ENCODE results near the gene CCDC122.

The CCDC122 gene

DNA sequence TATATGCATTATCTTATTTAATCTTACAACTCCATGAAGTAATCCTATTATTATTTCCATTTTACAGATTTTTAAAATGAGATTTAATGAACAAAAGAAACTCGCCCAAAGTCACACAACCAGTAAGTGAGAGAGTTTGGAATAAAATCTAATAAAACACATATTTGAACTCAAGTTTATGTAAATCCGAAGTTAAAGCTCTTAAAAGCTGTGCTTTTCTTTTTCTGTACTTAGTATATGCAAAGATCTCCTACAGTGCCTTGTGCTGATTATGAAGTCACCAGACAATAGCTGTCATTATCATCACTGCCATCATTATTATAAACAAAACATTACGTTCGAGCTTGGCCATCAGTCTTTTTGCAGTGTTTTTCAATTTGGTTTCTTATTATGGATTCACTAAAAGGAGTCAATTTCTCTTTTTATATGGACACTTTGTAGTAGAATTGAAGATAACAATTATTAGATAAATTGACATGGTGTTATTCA lies 63.1 kb downstream of the CCDC122 start:
- TF ChIP-seq, protein P1, sequence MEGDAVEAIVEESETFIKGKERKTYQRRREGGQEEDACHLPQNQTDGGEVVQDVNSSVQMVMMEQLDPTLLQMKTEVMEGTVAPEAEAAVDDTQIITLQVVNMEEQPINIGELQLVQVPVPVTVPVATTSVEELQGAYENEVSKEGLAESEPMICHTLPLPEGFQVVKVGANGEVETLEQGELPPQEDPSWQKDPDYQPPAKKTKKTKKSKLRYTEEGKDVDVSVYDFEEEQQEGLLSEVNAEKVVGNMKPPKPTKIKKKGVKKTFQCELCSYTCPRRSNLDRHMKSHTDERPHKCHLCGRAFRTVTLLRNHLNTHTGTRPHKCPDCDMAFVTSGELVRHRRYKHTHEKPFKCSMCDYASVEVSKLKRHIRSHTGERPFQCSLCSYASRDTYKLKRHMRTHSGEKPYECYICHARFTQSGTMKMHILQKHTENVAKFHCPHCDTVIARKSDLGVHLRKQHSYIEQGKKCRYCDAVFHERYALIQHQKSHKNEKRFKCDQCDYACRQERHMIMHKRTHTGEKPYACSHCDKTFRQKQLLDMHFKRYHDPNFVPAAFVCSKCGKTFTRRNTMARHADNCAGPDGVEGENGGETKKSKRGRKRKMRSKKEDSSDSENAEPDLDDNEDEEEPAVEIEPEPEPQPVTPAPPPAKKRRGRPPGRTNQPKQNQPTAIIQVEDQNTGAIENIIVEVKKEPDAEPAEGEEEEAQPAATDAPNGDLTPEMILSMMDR (IDR thresholded peaks at IDR 0.05; ENCODE audit: low read depth, low read length) = no peak
- in situ Hi-C loops (cut with HindIII; ENCODE audit: low sequenced_read_pairs) = no loop called here
- no peak for DNase-seq (ENCODE audit: low read depth, low spot score)
- H3K4me3 ChIP-seq (ENCODE audit: low read depth, low read length) = no peak overlapping the region

DNA sequence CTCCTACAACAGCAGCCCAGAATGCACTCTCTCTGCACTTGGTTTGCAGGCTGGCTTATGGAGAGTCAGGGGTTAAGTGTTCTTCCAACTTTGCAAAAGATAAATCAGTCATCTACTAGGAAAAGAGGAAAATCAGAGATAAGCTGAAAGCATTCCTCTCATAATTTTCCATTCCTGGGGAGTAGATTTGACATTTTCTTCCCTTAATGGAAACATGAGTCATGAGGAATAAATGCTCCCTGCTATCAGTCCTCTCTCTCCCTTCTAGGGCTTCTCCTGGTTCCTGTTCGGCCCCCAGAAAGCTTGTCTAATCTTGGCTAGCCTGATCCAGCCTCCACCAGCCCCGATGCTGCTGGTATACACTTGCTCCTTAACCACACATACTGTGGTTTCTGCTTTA lies 64.3 kb downstream of the CCDC122 start:
- DNase-seq (ENCODE audit: low read depth, low spot score) = peak; percentile 76
- in situ Hi-C loops (cut with HindIII; ENCODE audit: low sequenced_read_pairs) = no loop called here
- no peak overlapping the region for H3K4me3 ChIP-seq (ENCODE audit: low read depth, low read length)
- TF ChIP-seq, protein P1 (IDR thresholded peaks at IDR 0.05; ENCODE audit: low read depth, low read length) = no peak

DNA sequence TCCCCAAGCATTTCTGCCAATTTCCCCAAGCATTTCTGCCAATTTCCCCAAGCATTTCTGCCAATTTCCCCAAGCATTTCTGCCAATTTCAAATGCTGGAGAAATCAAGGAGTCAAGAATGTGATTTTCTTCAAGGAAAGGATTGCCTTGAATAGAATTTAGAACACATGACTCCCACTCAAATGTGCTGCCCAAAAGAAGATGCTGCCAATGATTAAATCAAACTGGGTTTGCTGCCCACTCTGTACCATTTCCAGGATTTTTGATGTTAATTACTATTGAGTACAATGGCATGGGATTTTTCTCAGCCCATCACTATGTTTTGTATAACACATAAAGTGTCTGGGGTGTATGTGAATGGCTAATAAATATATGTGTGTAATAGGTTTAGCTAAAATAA lies 70.9 kb downstream of the CCDC122 start:
- no peak overlapping the region for H3K4me3 ChIP-seq (ENCODE audit: low read depth, low read length)
- in situ Hi-C loops (cut with HindIII; ENCODE audit: low sequenced_read_pairs) = no loop called here
- TF ChIP-seq, protein P1 (IDR thresholded peaks at IDR 0.05; ENCODE audit: low read depth, low read length) = no peak
- DNase-seq (ENCODE audit: low read depth, low spot score) = no peak

DNA sequence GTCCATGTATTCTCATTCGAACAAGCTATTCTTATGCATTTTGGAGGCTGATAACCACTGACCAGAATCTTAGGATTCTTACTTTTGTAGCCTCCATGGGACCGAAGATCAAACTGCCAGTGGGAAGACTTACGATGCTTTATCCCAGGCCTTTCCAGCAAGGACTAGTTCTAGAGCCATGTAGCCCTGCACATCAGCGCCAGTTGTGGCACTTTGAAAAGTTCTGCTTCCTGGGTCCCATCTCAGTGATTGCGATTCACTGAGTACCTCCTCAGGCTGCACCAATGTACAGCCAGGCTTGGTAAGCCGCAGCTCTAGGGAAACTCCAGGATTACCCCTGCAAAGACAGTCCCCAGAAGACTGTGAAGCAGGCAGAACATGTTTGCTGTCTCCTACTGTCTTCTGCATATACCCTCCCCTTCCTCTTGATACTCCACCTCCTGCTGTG lies 73.8 kb downstream of the CCDC122 start:
- no peak overlapping the region for H3K4me3 ChIP-seq (ENCODE audit: low read depth, low read length)
- peak; percentile 20 for DNase-seq (ENCODE audit: low read depth, low spot score)
- in situ Hi-C loops (cut with HindIII; ENCODE audit: low sequenced_read_pairs) = no loop called here
- TF ChIP-seq, protein P1 (IDR thresholded peaks at IDR 0.05; ENCODE audit: low read depth, low read length) = no peak

DNA sequence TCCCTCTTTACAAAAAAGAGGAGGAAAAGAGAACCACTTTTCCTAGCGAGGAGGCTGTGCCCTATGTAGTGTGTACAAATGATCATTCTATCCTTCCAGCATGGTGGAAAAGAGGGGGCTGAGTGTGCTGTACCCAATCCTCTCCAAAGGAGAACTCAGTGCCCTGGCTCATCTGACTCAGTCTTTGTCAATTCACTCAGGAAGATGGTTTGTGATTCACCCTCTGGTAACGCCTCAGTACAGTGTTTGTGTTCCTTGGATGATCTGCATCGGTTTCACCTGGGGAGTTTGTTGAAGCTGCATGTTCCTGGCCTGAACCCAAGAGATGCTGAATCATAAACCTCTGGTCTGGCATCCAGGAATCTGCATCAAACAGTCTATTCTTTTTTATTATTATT lies 74.5 kb downstream of the CCDC122 start:
- in situ Hi-C loops (cut with HindIII; ENCODE audit: low sequenced_read_pairs) = no loop called here
- DNase-seq (ENCODE audit: low read depth, low spot score) = peak; percentile 95
- TF ChIP-seq, protein P1 (IDR thresholded peaks at IDR 0.05; ENCODE audit: low read depth, low read length) = no peak
- peak overlapping the region; percentile 27 for H3K4me3 ChIP-seq (ENCODE audit: low read depth, low read length)

DNA sequence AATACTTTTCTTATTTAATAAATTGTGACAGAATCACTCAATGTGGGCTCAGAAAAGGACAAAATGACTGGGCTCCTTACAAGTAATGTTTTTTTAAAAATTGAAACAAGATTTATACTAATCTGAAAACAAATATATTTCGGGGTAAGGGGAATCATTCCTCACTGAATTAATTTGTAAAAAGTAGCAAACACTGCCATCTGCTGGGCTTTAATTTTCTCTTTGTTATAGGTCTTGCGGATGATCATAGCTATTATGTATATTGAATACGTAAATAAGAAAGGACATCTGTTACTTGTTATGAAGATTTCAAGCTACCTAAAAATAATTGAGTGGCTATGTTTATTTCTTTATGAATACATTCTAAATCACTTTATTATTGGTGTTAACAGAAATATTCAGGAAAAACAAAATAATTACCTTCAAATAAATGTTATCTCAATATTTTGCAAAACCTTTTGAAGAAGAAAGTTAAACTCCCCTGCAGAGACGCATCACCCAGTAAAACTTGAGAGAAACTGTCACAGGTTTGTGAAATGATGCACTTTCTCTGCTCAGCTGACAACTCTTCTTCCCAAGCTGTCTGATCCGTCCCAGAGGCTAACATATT lies 75.0 kb downstream of the CCDC122 start:
- peak; percentile 88 for DNase-seq (ENCODE audit: low read depth, low spot score)
- H3K4me3 ChIP-seq (ENCODE audit: low read depth, low read length) = peak overlapping the region; percentile 27
- TF ChIP-seq, protein P1 (IDR thresholded peaks at IDR 0.05; ENCODE audit: low read depth, low read length) = peak; percentile 35
- in situ Hi-C loops (cut with HindIII; ENCODE audit: low sequenced_read_pairs) = no loop called here
